Sigmoid colon (tissue), 7 donors: ENCODE results near the gene ANKLE1. TPM values are rescaled to one million over a fixed set of nuclear protein-coding genes. Genes with fewer than 3 reads are reported as not detected.

Experiments
- DNase-seq: peaks from one replicate; pipeline ENCODE4 v3.0.0-alpha.2; 2019
- H3K27ac ChIP-seq, 4 donors: fragments of 200-600 bp; sonication (generic); one replicate each; pipeline ENCODE4 v1.5.1; 2016 to 2019; ENCODE audit warnings: mild to moderate bottlenecking in 1 of 4
- H3K27me3 ChIP-seq, 3 donors: fragments of 200-600 bp; sonication (generic); one replicate each; pipeline ENCODE4 v1.5.1; 2019; ENCODE audit warnings: mild to moderate bottlenecking in 1 of 3
- H3K36me3 ChIP-seq, 4 donors: fragments of 200-600 bp; sonication (generic); one replicate each; pipeline ENCODE4 v1.5.1; 2016 to 2019
- H3K4me1 ChIP-seq, 4 donors: fragments of 200-600 bp; sonication (generic); one replicate each; pipeline ENCODE4 v1.5.1; 2017 to 2019
- H3K4me3 ChIP-seq, 4 donors: fragments of 200-600 bp; sonication (generic); one replicate each; pipeline ENCODE4 v1.5.1; 2017 to 2019; ENCODE audit warnings: mild to moderate bottlenecking in 2 of 4, moderate library complexity in 1 of 4
- H3K9me3 ChIP-seq, 4 donors: fragments of 200-600 bp in 3 of 4; sonication (generic) in 3 of 4; one replicate each; pipeline versions ENCODE4 v1.5.1 to v1.6.1; 2013 to 2019
- CTCF ChIP-seq, 4 experiments: fragments of 450-650 bp in 3 of 4; fragments of 200-600 bp in 1 of 4; IDR thresholded peaks; one replicate each; pipeline ENCODE4 v1.5.1; 2016 to 2019; ENCODE audit warnings: antibody characterized with exemption in 4 of 4, mild to moderate bottlenecking in 3 of 4, moderate library complexity in 2 of 4
- EP300 ChIP-seq, 4 donors: sonication (generic); formaldehyde crosslinking; IDR thresholded peaks; one replicate each; pipeline ENCODE4 v1.6.1; 2017; ENCODE audit warnings: antibody characterized with exemption in 4 of 4
- POLR2A ChIP-seq, 2 donors: fragments of 450-650 bp; IDR thresholded peaks; one replicate each; pipeline ENCODE4 v1.6.1; 2016; ENCODE audit warnings: antibody characterized with exemption in 2 of 2, mild to moderate bottlenecking in 2 of 2, moderate library complexity in 2 of 2
- POLR2AphosphoS5 ChIP-seq, 4 donors: sonication (generic); formaldehyde crosslinking; IDR thresholded peaks; one replicate each; pipeline ENCODE4 v1.6.1; 2017; ENCODE audit warnings: antibody characterized with exemption in 4 of 4
- WGBS, 2 donors: extraction: QIAGEN DNeasy Blood & Tissue Kit; methylation state at CpG; one replicate each; pipeline ENCODE4 v1.1.7; 2013; 5-methylcytosine and 5-hydroxymethylcytosine counted together
- intact Hi-C: fragments of 100-400 bp; cut with DNase I; formaldehyde crosslinking; loops from one replicate; pipeline ENCODE4 v1.15.1; 2023
- polyA plus RNA-seq, 3 donors: library from polyadenylated mRNA; stranded (reverse); fragments of 200-250 nt; gene quantifications; one replicate each; pipeline ENCODE4 v1.2.3, GENCODE V29; 2013
- total RNA-seq, 4 donors: library from RNA; depleted of rRNA; stranded (reverse); fragments of >200 nt; gene quantifications; one replicate each; pipeline ENCODE4 v1.1.0, GENCODE V29; 2016
- donor health status: healthy with polysubstance abuse.
- donor health status: Bipolar disorder and iron deficiency.
- donor health status: healthy.

The ANKLE1 gene
- total and polyA plus RNA-seq, 7 donors: 0.49 to 1.3 (median 0.71) TPM; not detected in 2

DNA sequence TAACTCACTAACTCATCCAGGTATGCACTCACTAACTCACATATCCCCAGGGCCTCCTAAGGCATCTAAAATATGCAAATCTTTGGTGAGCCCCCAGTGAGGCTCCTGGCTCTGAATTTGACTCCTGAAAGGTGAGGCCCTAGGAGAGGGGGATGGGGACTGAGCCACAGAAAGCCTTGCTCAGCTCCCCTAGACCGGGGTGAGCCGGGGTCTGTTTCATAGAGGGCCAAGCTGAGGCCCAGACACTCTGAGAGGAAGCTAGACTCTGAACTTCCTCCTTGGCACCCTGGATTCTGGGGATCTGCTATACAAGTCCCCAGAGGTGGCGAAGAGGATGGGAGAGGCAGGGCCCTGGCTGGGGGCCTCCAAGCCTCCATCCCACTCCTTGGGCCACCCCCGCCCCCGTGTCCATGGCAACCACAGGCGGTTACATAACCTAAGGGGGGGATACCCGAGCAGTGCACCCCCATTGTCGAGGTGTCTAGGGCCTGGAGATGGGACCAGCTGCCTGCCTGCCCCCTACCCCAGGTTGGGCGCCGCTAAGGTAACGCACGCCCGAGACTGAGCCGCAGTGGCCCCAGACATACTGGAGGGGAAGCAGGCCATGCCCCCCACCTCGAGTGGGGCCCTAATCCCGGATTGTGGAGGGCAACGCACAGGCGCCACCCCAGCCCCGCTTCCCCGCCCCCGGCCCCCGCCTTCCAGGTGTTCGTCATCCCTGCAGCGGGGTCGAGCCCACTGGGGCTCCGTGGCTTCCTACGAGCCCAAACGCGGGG is 20.9 kb downstream of the ANKLE1 start:
- peaks cover 0 to 3% (median 0%) of the 10 kb centered on the region in 4 donors for H3K9me3 ChIP-seq
- TF ChIP-seq POLR2A (IDR thresholded peaks at IDR 0.05) (no peak), EP300 (IDR thresholded peaks at IDR 0.05) (no peak), CTCF (IDR thresholded peaks at IDR 0.05) (no peak), POLR2AphosphoS5 (IDR thresholded peaks at IDR 0.05) (no peak)
- H3K27me3 ChIP-seq: no peaks in the 10 kb centered on the region
- peak overlapping the region; percentile 60 to 98 (median 68) for H3K4me3 ChIP-seq
- intact Hi-C loops: no loop called here
- H3K27ac ChIP-seq: peak overlapping the region; percentile 92 to 97 (median 94)
- 17 to 29% methylated on average over 29 of the region's 29 CpGs for WGBS, 2 donors
- peaks cover 0 to 22% (median 5%) of the 10 kb centered on the region in 4 donors for H3K36me3 ChIP-seq
- H3K4me1 ChIP-seq: peaks cover 0 to 58% (median 51%) of the 10 kb centered on the region in 4 donors
- no peak for DNase-seq

DNA sequence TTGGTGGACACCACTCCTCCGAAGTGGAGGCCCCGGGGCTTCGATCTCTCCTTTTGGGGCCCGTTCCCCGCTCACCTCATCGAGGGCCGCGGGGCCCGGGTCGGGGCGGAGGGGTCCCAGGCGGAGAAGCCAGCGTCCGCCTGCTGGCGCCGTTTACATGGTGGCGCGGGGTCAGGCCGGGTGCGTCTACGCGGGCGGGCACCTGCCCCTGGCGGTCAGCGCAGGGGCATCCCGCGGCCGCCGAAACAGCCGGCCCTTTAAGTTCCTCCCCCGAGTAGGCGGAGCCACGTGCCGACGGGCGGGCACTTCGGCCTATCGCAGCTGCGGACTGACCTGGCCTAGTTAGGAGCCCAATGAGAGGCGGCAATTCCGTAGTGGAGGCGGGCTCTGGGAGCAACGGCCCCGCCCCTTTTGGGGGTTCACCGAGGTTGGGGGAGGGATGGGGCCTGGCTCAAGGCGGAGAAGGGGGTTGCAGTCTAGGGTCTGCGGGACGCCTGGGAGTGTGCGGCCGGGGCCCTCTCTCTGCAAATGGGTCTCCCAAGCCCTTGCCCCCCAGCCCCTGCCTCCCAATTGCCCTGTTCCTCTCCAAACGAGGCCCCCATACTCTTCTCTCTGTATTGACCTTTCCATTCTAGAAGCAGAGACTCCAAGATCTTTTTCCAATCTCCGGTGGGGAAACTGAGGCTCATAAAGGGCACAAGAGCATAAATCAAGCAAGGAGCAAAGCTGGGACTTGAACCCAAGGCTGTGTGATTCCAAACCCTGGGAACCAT is 21.7 kb downstream of the ANKLE1 start, which contains the start of gene ABHD8:
ABHD8 (minus strand) TSS at position 259 of the 773 bp plus-strand sequence. CDS start 1,809 bp downstream, outside the sequence.
- peak within 1 kb of the TSS; percentile 92 to 97 (median 94) for H3K27ac ChIP-seq
- intact Hi-C loops: no loop called here

DNA sequence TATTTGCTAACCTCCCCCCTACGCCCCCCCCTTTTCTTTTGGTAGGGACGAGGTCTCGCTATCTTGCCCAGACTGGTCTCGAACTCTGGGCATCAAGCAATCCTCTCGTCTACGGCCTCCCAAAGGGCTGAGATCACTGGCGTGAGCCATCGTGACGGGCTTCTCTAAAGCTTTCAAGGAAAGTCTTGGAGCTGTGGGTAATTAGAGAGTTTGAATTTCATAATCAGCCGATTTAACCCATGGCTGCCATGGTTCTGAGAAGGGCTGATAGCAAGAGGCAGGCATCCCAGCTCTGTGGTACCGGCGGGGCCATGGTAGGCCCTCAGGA is 22.2 kb downstream of the ANKLE1 start:
- Histone ChIP-seq H3K27ac (peak overlapping the region; percentile 92 to 97 (median 94)), H3K9me3 (no peaks in the 10 kb centered on the region), H3K4me1 (peaks cover 0 to 65% (median 55%) of the 10 kb centered on the region in 4 donors), H3K36me3 (peaks cover 0 to 11% (median 2%) of the 10 kb centered on the region in 4 donors), H3K4me3 (peak overlapping the region in 3 of 4 donors; percentile 60 to 98 (median 73)), H3K27me3 (no peaks in the 10 kb centered on the region)
- DNase-seq: no peak
- intact Hi-C loops: loop anchor here (2.0 kb wide), 1 partner anchor 31 kb away; the partner anchor contains the start of gene ANO8
- WGBS, 2 donors: 63 to 81% methylated on average over 12 of the region's 12 CpGs
- no peak for TF ChIP-seq POLR2A (IDR thresholded peaks at IDR 0.05)
- no peak for TF ChIP-seq POLR2AphosphoS5 (IDR thresholded peaks at IDR 0.05)
- no peak for TF ChIP-seq CTCF (IDR thresholded peaks at IDR 0.05)
- TF ChIP-seq EP300 (IDR thresholded peaks at IDR 0.05): no peak

More for the DNA sequence above, 21.7 kb downstream of the ANKLE1 start, which contains the start of gene ABHD8:
- H3K27me3 ChIP-seq: no peaks in the 10 kb centered on the region
- no peak for TF ChIP-seq EP300 (IDR thresholded peaks at IDR 0.05)
- TF ChIP-seq POLR2A (IDR thresholded peaks at IDR 0.05): peak; percentile 29 to 47
- peak; percentile 75 to 91 (median 86) for TF ChIP-seq CTCF (IDR thresholded peaks at IDR 0.05)
- TF ChIP-seq POLR2AphosphoS5 (IDR thresholded peaks at IDR 0.05): peak; percentile 43 to 81 (median 78)
- H3K4me1 ChIP-seq: peaks cover 0 to 61% (median 51%) of the 10 kb centered on the region in 4 donors
- H3K36me3 ChIP-seq: peaks cover 0 to 16% (median 3%) of the 10 kb centered on the region in 4 donors
- peaks cover 0 to under 1% (median 0%) of the 10 kb centered on the region in 4 donors for H3K9me3 ChIP-seq
- WGBS, 2 donors: 2% methylated on average over 52 of the region's 52 CpGs
- H3K4me3 ChIP-seq: peak within 1 kb of the TSS; percentile 60 to 98 (median 68)
- DNase-seq: peak; percentile 99

- Histone ChIP-seq H3K4me3 (peak overlapping the region in 2 of 4 donors; percentile 67 to 74), H3K36me3 (peaks cover 0 to 10% (median 2%) of the 10 kb centered on the region in 4 donors), H3K4me1 (peaks cover 0 to 67% (median 56%) of the 10 kb centered on the region in 4 donors), H3K27me3 (no peaks in the 10 kb centered on the region), H3K9me3 (no peaks in the 10 kb centered on the region), H3K27ac (peak overlapping the region; percentile 92 to 97 (median 94))
- intact Hi-C loops: loop anchor here (2.0 to 5.0 kb wide), 2 partner anchors 30 to 57 kb away; partner anchors contain the start of genes ANO8 and NR2F6
- DNase-seq: no peak
- TF ChIP-seq EP300 (IDR thresholded peaks at IDR 0.05) (no peak), POLR2A (IDR thresholded peaks at IDR 0.05) (no peak), CTCF (IDR thresholded peaks at IDR 0.05) (no peak), POLR2AphosphoS5 (IDR thresholded peaks at IDR 0.05) (no peak)
- WGBS, 2 donors: 41 to 73% methylated on average over 12 of the region's 12 CpGs
These were observed 22.9 kb downstream of the ANKLE1 start for GRCh38 chr19:17304386-17305215.
